ENCODE results near the gene CXCL13.

DNA sequence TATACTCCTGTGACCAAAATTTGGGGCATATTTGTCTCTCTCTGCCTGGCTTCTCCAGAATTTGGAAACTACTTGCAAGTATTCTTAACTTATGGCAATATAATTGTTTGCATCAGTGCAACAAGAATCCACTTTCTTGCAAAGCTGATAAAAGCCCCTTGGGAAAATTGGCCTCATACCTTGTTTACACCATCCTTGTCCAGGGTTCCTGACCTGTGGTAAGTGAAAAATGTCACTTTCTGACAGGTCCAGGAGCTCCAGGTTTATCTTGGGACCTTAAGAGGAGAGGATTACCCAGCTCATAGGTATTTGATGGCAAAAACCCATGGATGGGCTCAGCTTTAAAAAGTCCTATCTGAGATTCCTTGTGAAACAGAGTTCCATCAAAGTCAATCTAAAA lies 29.3 kb upstream of the CXCL13 start:
- TF ChIP-seq, protein P1, sequence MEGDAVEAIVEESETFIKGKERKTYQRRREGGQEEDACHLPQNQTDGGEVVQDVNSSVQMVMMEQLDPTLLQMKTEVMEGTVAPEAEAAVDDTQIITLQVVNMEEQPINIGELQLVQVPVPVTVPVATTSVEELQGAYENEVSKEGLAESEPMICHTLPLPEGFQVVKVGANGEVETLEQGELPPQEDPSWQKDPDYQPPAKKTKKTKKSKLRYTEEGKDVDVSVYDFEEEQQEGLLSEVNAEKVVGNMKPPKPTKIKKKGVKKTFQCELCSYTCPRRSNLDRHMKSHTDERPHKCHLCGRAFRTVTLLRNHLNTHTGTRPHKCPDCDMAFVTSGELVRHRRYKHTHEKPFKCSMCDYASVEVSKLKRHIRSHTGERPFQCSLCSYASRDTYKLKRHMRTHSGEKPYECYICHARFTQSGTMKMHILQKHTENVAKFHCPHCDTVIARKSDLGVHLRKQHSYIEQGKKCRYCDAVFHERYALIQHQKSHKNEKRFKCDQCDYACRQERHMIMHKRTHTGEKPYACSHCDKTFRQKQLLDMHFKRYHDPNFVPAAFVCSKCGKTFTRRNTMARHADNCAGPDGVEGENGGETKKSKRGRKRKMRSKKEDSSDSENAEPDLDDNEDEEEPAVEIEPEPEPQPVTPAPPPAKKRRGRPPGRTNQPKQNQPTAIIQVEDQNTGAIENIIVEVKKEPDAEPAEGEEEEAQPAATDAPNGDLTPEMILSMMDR (conservative IDR thresholded peaks at IDR 0.05 in 1 of 2, IDR thresholded peaks at IDR 0.05 in 1 of 2; ENCODE audit: extremely low read depth in 1 of 2, insufficient read depth in 1 of 2, low read depth in 1 of 2, low read length in 2 of 2), result no peak
- TF ChIP-seq EZH2 (IDR thresholded peaks at IDR 0.05; ENCODE audit: borderline replicate concordance, low read length), result no peak
